Panc1 (cell line): Measurements from ENCODE around the gene GPR137C. TPM values are rescaled to one million over a fixed set of nuclear protein-coding genes. Genes with fewer than 3 reads are reported as not detected.

ENCODE experiments used
- ATAC-seq: fragments of 200-7000 bp; cut with Tn5 transposase; 2 replicates; pipeline ENCODE4 v1.9.1; 2020; ENCODE audit warnings: mild to moderate bottlenecking, moderate library complexity
- BruUV-seq: library from RNA; stranded (reverse); fragments of 400-500 nt; replicated peaks from 2 replicates; lab custom pipeline; 2021; lab: Mats Ljungman, UMichigan
- CTCF ChIA-PET: fragments of 300-600 bp; sonication (Branson Sonifier 250); formaldehyde crosslinking; loops from one replicate; lab custom pipeline; 2022; ENCODE audit warnings: antibody characterized with exemption; lab: Charles Lee
- POLR2A ChIA-PET: fragments of 300-600 bp; sonication (Branson Sonifier 250); formaldehyde crosslinking; loops from one replicate; lab custom pipeline; 2022; ENCODE audit warnings: antibody characterized with exemption; lab: Charles Lee
- DNase-seq: peaks from one replicate; pipeline ENCODE4 v3.0.0-alpha.2; 2010; ENCODE audit warnings: low read depth, low spot score
- H3K27ac ChIP-seq: 2 replicates; pipeline ENCODE4 v1.5.1; 2011; ENCODE audit warnings: mild to moderate bottlenecking, low read length, inconsistent platforms
- H3K27me3 ChIP-seq: fragments of 200-500 bp; sonication (Bioruptor generic); 2 replicates; pipeline ENCODE4 v1.6.0; 2014; ENCODE audit warnings: low read length, inconsistent platforms; ENCODE audit not compliant: control insufficient read depth, insufficient read depth
- H3K36me3 ChIP-seq: fragments of 200-500 bp; sonication (Bioruptor generic); 2 replicates; pipeline ENCODE4 v1.5.1; 2014; ENCODE audit warnings: inconsistent platforms, mild to moderate bottlenecking, low read length, moderate library complexity; ENCODE audit not compliant: control insufficient read depth, insufficient read depth
- H3K4me1 ChIP-seq: 2 replicates; pipeline ENCODE4 v1.5.1; 2011; ENCODE audit warnings: inconsistent platforms, mild to moderate bottlenecking, low read length, moderate library complexity; ENCODE audit not compliant: control insufficient read depth, insufficient read depth
- H3K4me3 ChIP-seq, 2 experiments: 2 replicates each; pipeline ENCODE4 v1.5.1; 2011 to 2012; ENCODE audit warnings: low read depth in 2 of 2, low read length in 2 of 2, mild to moderate bottlenecking in 2 of 2, inconsistent platforms in 1 of 2, moderate library complexity in 1 of 2
- H3K9me3 ChIP-seq: fragments of 200-500 bp; sonication (Bioruptor generic); 2 replicates; pipeline ENCODE4 v1.5.1; 2014; ENCODE audit warnings: low read depth, mild to moderate bottlenecking, inconsistent platforms, low read length, moderate library complexity; ENCODE audit not compliant: control insufficient read depth, insufficient read depth
- POLR2AphosphoS5 ChIP-seq: IDR thresholded peaks from 2 replicates; pipeline ENCODE4 v1.6.1; 2012; ENCODE audit warnings: mild to moderate bottlenecking, low read depth, low read length, moderate library complexity
- SIN3A ChIP-seq: IDR thresholded peaks from 2 replicates; pipeline ENCODE4 v1.6.1; 2012; ENCODE audit warnings: low read depth, mild to moderate bottlenecking, low read length, moderate library complexity, borderline replicate concordance; ENCODE audit not compliant: insufficient read depth
- TCF7L2 ChIP-seq: IDR thresholded peaks from 2 replicates; pipeline ENCODE4 v1.6.1; 2011; ENCODE audit warnings: mild to moderate bottlenecking, low read depth, low read length, inconsistent platforms
- in situ Hi-C: cut with HindIII; loops from 2 replicates; pipeline ENCODE4 v1.10.0; 2016; ENCODE audit warnings: low sequenced_read_pairs, low pct_unique_long_range_greater_than_20kb
- intact Hi-C: fragments of 100-400 bp; cut with micrococcal nuclease; formaldehyde crosslinking; loops from one replicate; pipeline ENCODE4 v1.10.0; 2022; ENCODE audit not compliant: unreplicated experiment
- total RNA-seq: library from RNA; stranded (reverse); gene quantifications from one replicate; pipeline ENCODE4 v1.2.1, GENCODE V29; 2021; ENCODE audit not compliant: unreplicated experiment
- TF ChIP-seq, protein P1 (sequence below): fragments of 450-650 bp; IDR thresholded peaks from 2 replicates; pipeline ENCODE4 v1.5.1; 2017; ENCODE audit warnings: mild to moderate bottlenecking
- TF ChIP-seq, protein P2 (sequence below), 2 experiments: IDR thresholded peaks; 2 replicates each; pipeline ENCODE4 v1.6.1; 2011 to 2012; ENCODE audit warnings: low read depth in 2 of 2, control low read depth in 1 of 2, low read length in 1 of 2, mild to moderate bottlenecking in 1 of 2, moderate library complexity in 1 of 2; ENCODE audit not compliant: insufficient read depth in 1 of 2

The GPR137C gene
- total RNA-seq, 1 experiment from 2014 or later: 2.7 TPM

DNA sequence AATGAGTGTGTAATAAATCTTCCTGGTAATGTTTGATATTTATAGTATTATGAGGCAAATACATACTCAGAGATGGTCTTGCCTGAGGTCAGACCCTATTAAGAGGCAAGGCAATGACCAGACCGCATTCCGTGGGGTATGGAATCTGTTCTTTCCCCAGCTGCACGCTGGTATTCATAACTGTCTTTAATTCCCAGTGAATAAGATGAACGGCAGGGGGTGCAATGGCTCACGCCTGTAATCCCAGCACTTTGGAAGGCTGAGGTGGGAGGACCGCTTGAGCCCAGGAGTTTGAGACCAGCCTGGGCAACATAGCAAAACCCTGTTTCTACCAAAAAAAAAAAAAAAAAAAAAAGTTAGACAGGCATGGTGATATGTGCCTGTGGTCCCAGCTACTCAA is 98.1 kb downstream of the GPR137C start:
- CTCF ChIA-PET: interaction anchor here (0.6 to 0.7 kb wide), 3 partner anchors 13 to 1700 kb away, joined by 4 to 14 read pairs (median 4); no protein-coding TSS in a partner anchor
- POLR2A ChIA-PET: no interaction called here

DNA sequence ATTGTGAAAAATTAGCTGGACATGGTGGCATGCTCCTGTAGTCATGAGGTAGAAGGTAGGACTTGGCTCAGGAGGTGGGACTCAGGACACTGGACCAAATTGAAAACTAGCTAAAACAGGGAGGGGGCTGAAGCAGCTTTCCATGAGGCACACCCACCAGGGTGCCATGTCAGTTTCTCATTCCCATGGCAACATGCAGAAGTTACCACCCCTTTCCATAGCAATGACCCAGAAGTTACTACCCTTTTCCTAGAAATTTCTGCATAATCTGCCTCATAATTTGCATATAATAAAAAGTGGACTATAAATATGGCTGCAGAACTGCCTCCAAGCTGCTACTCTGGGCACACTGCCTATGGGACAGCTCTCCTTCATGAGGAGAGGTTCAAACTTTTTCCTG is 104.3 kb downstream of the GPR137C start:
- no TSS peak for BruUV-seq
- no peak for TF ChIP-seq POLR2AphosphoS5
- no peak for TF ChIP-seq TCF7L2
- TF ChIP-seq, protein P1, sequence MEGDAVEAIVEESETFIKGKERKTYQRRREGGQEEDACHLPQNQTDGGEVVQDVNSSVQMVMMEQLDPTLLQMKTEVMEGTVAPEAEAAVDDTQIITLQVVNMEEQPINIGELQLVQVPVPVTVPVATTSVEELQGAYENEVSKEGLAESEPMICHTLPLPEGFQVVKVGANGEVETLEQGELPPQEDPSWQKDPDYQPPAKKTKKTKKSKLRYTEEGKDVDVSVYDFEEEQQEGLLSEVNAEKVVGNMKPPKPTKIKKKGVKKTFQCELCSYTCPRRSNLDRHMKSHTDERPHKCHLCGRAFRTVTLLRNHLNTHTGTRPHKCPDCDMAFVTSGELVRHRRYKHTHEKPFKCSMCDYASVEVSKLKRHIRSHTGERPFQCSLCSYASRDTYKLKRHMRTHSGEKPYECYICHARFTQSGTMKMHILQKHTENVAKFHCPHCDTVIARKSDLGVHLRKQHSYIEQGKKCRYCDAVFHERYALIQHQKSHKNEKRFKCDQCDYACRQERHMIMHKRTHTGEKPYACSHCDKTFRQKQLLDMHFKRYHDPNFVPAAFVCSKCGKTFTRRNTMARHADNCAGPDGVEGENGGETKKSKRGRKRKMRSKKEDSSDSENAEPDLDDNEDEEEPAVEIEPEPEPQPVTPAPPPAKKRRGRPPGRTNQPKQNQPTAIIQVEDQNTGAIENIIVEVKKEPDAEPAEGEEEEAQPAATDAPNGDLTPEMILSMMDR: no peak
- TF ChIP-seq, protein P2, sequence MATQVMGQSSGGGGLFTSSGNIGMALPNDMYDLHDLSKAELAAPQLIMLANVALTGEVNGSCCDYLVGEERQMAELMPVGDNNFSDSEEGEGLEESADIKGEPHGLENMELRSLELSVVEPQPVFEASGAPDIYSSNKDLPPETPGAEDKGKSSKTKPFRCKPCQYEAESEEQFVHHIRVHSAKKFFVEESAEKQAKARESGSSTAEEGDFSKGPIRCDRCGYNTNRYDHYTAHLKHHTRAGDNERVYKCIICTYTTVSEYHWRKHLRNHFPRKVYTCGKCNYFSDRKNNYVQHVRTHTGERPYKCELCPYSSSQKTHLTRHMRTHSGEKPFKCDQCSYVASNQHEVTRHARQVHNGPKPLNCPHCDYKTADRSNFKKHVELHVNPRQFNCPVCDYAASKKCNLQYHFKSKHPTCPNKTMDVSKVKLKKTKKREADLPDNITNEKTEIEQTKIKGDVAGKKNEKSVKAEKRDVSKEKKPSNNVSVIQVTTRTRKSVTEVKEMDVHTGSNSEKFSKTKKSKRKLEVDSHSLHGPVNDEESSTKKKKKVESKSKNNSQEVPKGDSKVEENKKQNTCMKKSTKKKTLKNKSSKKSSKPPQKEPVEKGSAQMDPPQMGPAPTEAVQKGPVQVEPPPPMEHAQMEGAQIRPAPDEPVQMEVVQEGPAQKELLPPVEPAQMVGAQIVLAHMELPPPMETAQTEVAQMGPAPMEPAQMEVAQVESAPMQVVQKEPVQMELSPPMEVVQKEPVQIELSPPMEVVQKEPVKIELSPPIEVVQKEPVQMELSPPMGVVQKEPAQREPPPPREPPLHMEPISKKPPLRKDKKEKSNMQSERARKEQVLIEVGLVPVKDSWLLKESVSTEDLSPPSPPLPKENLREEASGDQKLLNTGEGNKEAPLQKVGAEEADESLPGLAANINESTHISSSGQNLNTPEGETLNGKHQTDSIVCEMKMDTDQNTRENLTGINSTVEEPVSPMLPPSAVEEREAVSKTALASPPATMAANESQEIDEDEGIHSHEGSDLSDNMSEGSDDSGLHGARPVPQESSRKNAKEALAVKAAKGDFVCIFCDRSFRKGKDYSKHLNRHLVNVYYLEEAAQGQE (IDR thresholded peaks at IDR 0.05; ENCODE audit: insufficient read depth in 1 of 2, low read depth in 2 of 2, low read length in 1 of 2): no peak
- TF ChIP-seq SIN3A: no peak
- Histone ChIP-seq H3K27ac (no peak overlapping the region), H3K4me3 (no peak overlapping the region), H3K27me3 (no peaks in the 10 kb centered on the region), H3K36me3 (peaks cover 8% of the 10 kb centered on the region), H3K9me3 (no peaks in the 10 kb centered on the region), H3K4me1 (no peaks in the 10 kb centered on the region)
- intact Hi-C loops (no loop called here), in situ Hi-C loops (no loop called here)
- CTCF ChIA-PET: no interaction called here
- POLR2A ChIA-PET: no interaction called here
- DNase-seq (no peak), ATAC-seq (no peak)

More for the DNA sequence above, 98.1 kb downstream of the GPR137C start:
- in situ Hi-C loops: no loop called here
- intact Hi-C loops: no loop called here
- Histone ChIP-seq H3K4me3 (no peak overlapping the region), H3K27me3 (no peaks in the 10 kb centered on the region), H3K27ac (no peak overlapping the region), H3K36me3 (peaks cover 9% of the 10 kb centered on the region; the same call in 1 of the 2 replicates), H3K4me1 (no peaks in the 10 kb centered on the region), H3K9me3 (no peaks in the 10 kb centered on the region)
- DNase-seq (no peak), ATAC-seq (peak; percentile 58; the same call in 1 of the 2 replicates)
- BruUV-seq: no TSS peak
- TF ChIP-seq TCF7L2: no peak
- TF ChIP-seq, protein P1: peak; percentile 66
